Measurements from ENCODE around the gene MRM3.

MRM3 gene

GRCh38 chr17:806346-806745 lies 24.2 kb downstream of the MRM3 start:
- CTCF ChIA-PET, result no interaction called here
- H3K36me3 ChIP-seq (ENCODE audit: control insufficient read depth in 4 of 4, insufficient read depth in 4 of 4, low read length in 3 of 4), result no peaks in the 10 kb centered on the region
- no peaks in the 10 kb centered on the region for H3K9me3 ChIP-seq (ENCODE audit: control extremely low read depth in 1 of 5, control insufficient read depth in 4 of 5, insufficient read depth in 2 of 5, low read depth in 1 of 5, low read length in 4 of 5)
- no peaks in the 10 kb centered on the region for H3K4me1 ChIP-seq (ENCODE audit: control extremely low read depth in 1 of 4, control insufficient read depth in 4 of 4, insufficient read depth in 4 of 4, low read length in 3 of 4)
- H3K27ac ChIP-seq (ENCODE audit: insufficient read depth in 1 of 2, low read depth in 1 of 2, low read length in 2 of 2, poor library complexity in 1 of 2, severe bottlenecking in 2 of 2), result no peak overlapping the region
- POLR2A ChIA-PET, result no interaction called here
- H3K4me3 ChIP-seq (ENCODE audit: control insufficient read depth in 1 of 7, extremely low read depth in 1 of 7, insufficient read depth in 4 of 7, low read depth in 2 of 7, low read length in 6 of 7), result no peak overlapping the region
- 98% methylated on average over 10 of the region's 13 CpGs for WGBS (ENCODE audit: insufficient coverage)
- peaks cover 0 to 5% (median 0%) of the 10 kb centered on the region in 5 experiments for H3K27me3 ChIP-seq (replicated peaks in 2 of 5; ENCODE audit: control insufficient read depth in 4 of 5, insufficient read depth in 5 of 5, low read length in 4 of 5)
- no peak for DNase-seq

- no peaks in the 10 kb centered on the region for H3K4me1 ChIP-seq (ENCODE audit: control extremely low read depth in 1 of 4, control insufficient read depth in 4 of 4, insufficient read depth in 4 of 4, low read length in 3 of 4)
- peaks cover 0 to 5% (median 0%) of the 10 kb centered on the region in 5 experiments for H3K27me3 ChIP-seq (replicated peaks in 2 of 5; ENCODE audit: control insufficient read depth in 4 of 5, insufficient read depth in 5 of 5, low read length in 4 of 5)
- H3K27ac ChIP-seq (ENCODE audit: insufficient read depth in 1 of 2, low read depth in 1 of 2, low read length in 2 of 2, poor library complexity in 1 of 2, severe bottlenecking in 2 of 2), result no peak overlapping the region
- ChIA-PET CTCF (interaction anchor here (0.6 to 0.9 kb wide), 2 partner anchors 18 to 54 kb away, joined by 3 read pairs; no protein-coding TSS in a partner anchor), POLR2A (no interaction called here)
- no peak overlapping the region for H3K4me3 ChIP-seq (ENCODE audit: control insufficient read depth in 1 of 7, extremely low read depth in 1 of 7, insufficient read depth in 4 of 7, low read depth in 2 of 7, low read length in 6 of 7)
- WGBS (ENCODE audit: insufficient coverage), result 96% methylated on average over 29 of the region's 33 CpGs
- DNase-seq, result no peak
- H3K9me3 ChIP-seq (ENCODE audit: control extremely low read depth in 1 of 5, control insufficient read depth in 4 of 5, insufficient read depth in 2 of 5, low read depth in 1 of 5, low read length in 4 of 5), result no peaks in the 10 kb centered on the region
- no peaks in the 10 kb centered on the region for H3K36me3 ChIP-seq (ENCODE audit: control insufficient read depth in 4 of 4, insufficient read depth in 4 of 4, low read length in 3 of 4)
Observed at GRCh38 chr17:806781-807522, 24.8 kb downstream of the MRM3 start.

GRCh38 chr17:807523-808294 lies 25.6 kb downstream of the MRM3 start:
- Histone ChIP-seq H3K4me3 (ENCODE audit: control insufficient read depth in 1 of 7, extremely low read depth in 1 of 7, insufficient read depth in 4 of 7, low read depth in 2 of 7, low read length in 6 of 7) (no peak overlapping the region), H3K36me3 (ENCODE audit: control insufficient read depth in 4 of 4, insufficient read depth in 4 of 4, low read length in 3 of 4) (no peaks in the 10 kb centered on the region), H3K27me3 (replicated peaks in 2 of 5; ENCODE audit: control insufficient read depth in 4 of 5, insufficient read depth in 5 of 5, low read length in 4 of 5) (peaks cover 0 to 8% (median 0%) of the 10 kb centered on the region in 5 experiments), H3K4me1 (ENCODE audit: control extremely low read depth in 1 of 4, control insufficient read depth in 4 of 4, insufficient read depth in 4 of 4, low read length in 3 of 4) (no peaks in the 10 kb centered on the region), H3K27ac (ENCODE audit: insufficient read depth in 1 of 2, low read depth in 1 of 2, low read length in 2 of 2, poor library complexity in 1 of 2, severe bottlenecking in 2 of 2) (no peak overlapping the region), H3K9me3 (ENCODE audit: control extremely low read depth in 1 of 5, control insufficient read depth in 4 of 5, insufficient read depth in 2 of 5, low read depth in 1 of 5, low read length in 4 of 5) (no peaks in the 10 kb centered on the region)
- WGBS (ENCODE audit: insufficient coverage), result 95% methylated on average over 24 of the region's 28 CpGs
- no peak for DNase-seq
- ChIA-PET CTCF (interaction anchor here (0.6 to 1.4 kb wide), 4 partner anchors 12 to 249 kb away, joined by 3 to 5 read pairs (median 3); no protein-coding TSS in a partner anchor), POLR2A (interaction anchor here (0.6 kb wide), 1 partner anchor 164 kb away, joined by 4 read pairs; no protein-coding TSS in a partner anchor)

GRCh38 chr17:811051-811784 lies 29.1 kb downstream of the MRM3 start:
- ChIA-PET POLR2A (no interaction called here), CTCF (no interaction called here)
- no peaks in the 10 kb centered on the region for H3K4me1 ChIP-seq (ENCODE audit: control extremely low read depth in 1 of 4, control insufficient read depth in 4 of 4, insufficient read depth in 4 of 4, low read length in 3 of 4)
- DNase-seq, result no peak
- WGBS (ENCODE audit: insufficient coverage), result 90% methylated on average over 26 of the region's 29 CpGs
- no peak overlapping the region for H3K4me3 ChIP-seq (ENCODE audit: control insufficient read depth in 1 of 7, extremely low read depth in 1 of 7, insufficient read depth in 4 of 7, low read depth in 2 of 7, low read length in 6 of 7)
- no peaks in the 10 kb centered on the region for H3K36me3 ChIP-seq (ENCODE audit: control insufficient read depth in 4 of 4, insufficient read depth in 4 of 4, low read length in 3 of 4)
- H3K9me3 ChIP-seq (ENCODE audit: control extremely low read depth in 1 of 5, control insufficient read depth in 4 of 5, insufficient read depth in 2 of 5, low read depth in 1 of 5, low read length in 4 of 5), result no peaks in the 10 kb centered on the region
- H3K27me3 ChIP-seq (replicated peaks in 2 of 5; ENCODE audit: control insufficient read depth in 4 of 5, insufficient read depth in 5 of 5, low read length in 4 of 5), result peaks cover 0 to 4% (median 0%) of the 10 kb centered on the region in 5 experiments
- H3K27ac ChIP-seq (ENCODE audit: insufficient read depth in 1 of 2, low read depth in 1 of 2, low read length in 2 of 2, poor library complexity in 1 of 2, severe bottlenecking in 2 of 2), result no peak overlapping the region

- Histone ChIP-seq H3K27me3 (replicated peaks in 2 of 5; ENCODE audit: control insufficient read depth in 4 of 5, insufficient read depth in 5 of 5, low read length in 4 of 5) (peaks cover 0 to 4% (median 0%) of the 10 kb centered on the region in 5 experiments), H3K36me3 (ENCODE audit: control insufficient read depth in 4 of 4, insufficient read depth in 4 of 4, low read length in 3 of 4) (no peaks in the 10 kb centered on the region), H3K27ac (ENCODE audit: insufficient read depth in 1 of 2, low read depth in 1 of 2, low read length in 2 of 2, poor library complexity in 1 of 2, severe bottlenecking in 2 of 2) (no peak overlapping the region), H3K9me3 (ENCODE audit: control extremely low read depth in 1 of 5, control insufficient read depth in 4 of 5, insufficient read depth in 2 of 5, low read depth in 1 of 5, low read length in 4 of 5) (no peaks in the 10 kb centered on the region), H3K4me1 (ENCODE audit: control extremely low read depth in 1 of 4, control insufficient read depth in 4 of 4, insufficient read depth in 4 of 4, low read length in 3 of 4) (no peaks in the 10 kb centered on the region), H3K4me3 (ENCODE audit: control insufficient read depth in 1 of 7, extremely low read depth in 1 of 7, insufficient read depth in 4 of 7, low read depth in 2 of 7, low read length in 6 of 7) (no peak overlapping the region)
- POLR2A ChIA-PET, result no interaction called here
- no peak for DNase-seq
- CTCF ChIA-PET, result no interaction called here
- WGBS (ENCODE audit: insufficient coverage), result 95% methylated on average over 9 of the region's 14 CpGs
Observed at GRCh38 chr17:812638-813204, 30.6 kb downstream of the MRM3 start.

GRCh38 chr17:814371-814770 lies 32.2 kb downstream of the MRM3 start:
- Histone ChIP-seq H3K36me3 (ENCODE audit: control insufficient read depth in 4 of 4, insufficient read depth in 4 of 4, low read length in 3 of 4) (no peaks in the 10 kb centered on the region), H3K9me3 (ENCODE audit: control extremely low read depth in 1 of 5, control insufficient read depth in 4 of 5, insufficient read depth in 2 of 5, low read depth in 1 of 5, low read length in 4 of 5) (no peaks in the 10 kb centered on the region), H3K4me3 (ENCODE audit: control insufficient read depth in 1 of 7, extremely low read depth in 1 of 7, insufficient read depth in 4 of 7, low read depth in 2 of 7, low read length in 6 of 7) (no peak overlapping the region), H3K27ac (ENCODE audit: insufficient read depth in 1 of 2, low read depth in 1 of 2, low read length in 2 of 2, poor library complexity in 1 of 2, severe bottlenecking in 2 of 2) (no peak overlapping the region), H3K4me1 (ENCODE audit: control extremely low read depth in 1 of 4, control insufficient read depth in 4 of 4, insufficient read depth in 4 of 4, low read length in 3 of 4) (no peaks in the 10 kb centered on the region), H3K27me3 (replicated peaks in 2 of 5; ENCODE audit: control insufficient read depth in 4 of 5, insufficient read depth in 5 of 5, low read length in 4 of 5) (peaks cover 0 to 4% (median 0%) of the 10 kb centered on the region in 5 experiments)
- ChIA-PET POLR2A (interaction anchor here (0.7 kb wide), 1 partner anchor 66 kb away, joined by 3 read pairs; no protein-coding TSS in a partner anchor), CTCF (interaction anchor here (1.1 kb wide), 1 partner anchor 9 kb away, joined by 3 read pairs; no protein-coding TSS in a partner anchor)
- 96% methylated on average over 20 of the region's 20 CpGs for WGBS (ENCODE audit: insufficient coverage)
- DNase-seq, result no peak

Data from common myeloid progenitor, CD34-positive (primary cell).